Stimulated activated CD4-positive, alpha-beta T cell treated with anti-CD3 and anti-CD28 coated beads, Interleukin-15, amount 100 ng/mL, for 24 hours (primary cell): ENCODE measurements around the gene CTNND1.

Experiments
- DNase-seq: peaks from one replicate; pipeline ENCODE4 v3.0.0-alpha.2; 2020

CTNND1 gene

GRCh38 chr11:57762235-57762861 is 746 bp downstream of the CTNND1 start:
- DNase-seq = no peak

- DNase-seq = no peak
Measured at GRCh38 chr11:57763568-57763967, 2.0 kb downstream of the CTNND1 start.

- no peak for DNase-seq
Measured at GRCh38 chr11:57764021-57764420, 2.4 kb downstream of the CTNND1 start.

GRCh38 chr11:57764566-57764965 is 3.0 kb downstream of the CTNND1 start:
- no peak for DNase-seq

GRCh38 chr11:57764972-57765371 is 3.4 kb downstream of the CTNND1 start:
- no peak for DNase-seq

- no peak for DNase-seq
Measured at GRCh38 chr11:57770793-57771192, 9.2 kb downstream of the CTNND1 start.

GRCh38 chr11:57771365-57771764 is 9.8 kb downstream of the CTNND1 start:
- DNase-seq = no peak

GRCh38 chr11:57772562-57772961 is 11.0 kb downstream of the CTNND1 start:
- no peak for DNase-seq

- DNase-seq = no peak
Measured at GRCh38 chr11:57773026-57773598, 11.5 kb downstream of the CTNND1 start.

GRCh38 chr11:57775491-57775890 is 13.9 kb downstream of the CTNND1 start:
- DNase-seq = no peak

- no peak for DNase-seq
Measured at GRCh38 chr11:57776031-57776521, 14.5 kb downstream of the CTNND1 start.

GRCh38 chr11:57776577-57777210 is 15.1 kb downstream of the CTNND1 start:
- DNase-seq = no peak

GRCh38 chr11:57777969-57778317 is 16.3 kb downstream of the CTNND1 start:
- DNase-seq = no peak

- no peak for DNase-seq
Measured at GRCh38 chr11:57778318-57779037, 16.9 kb downstream of the CTNND1 start.

GRCh38 chr11:57779276-57779675 is 17.7 kb downstream of the CTNND1 start:
- no peak for DNase-seq

- DNase-seq = no peak
Measured at GRCh38 chr11:57781529-57781943, 19.9 kb downstream of the CTNND1 start.

GRCh38 chr11:57785072-57785471 is 23.5 kb downstream of the CTNND1 start:
- no peak for DNase-seq

- no peak for DNase-seq
Measured at GRCh38 chr11:57786436-57786835, 24.8 kb downstream of the CTNND1 start.

GRCh38 chr11:57787006-57787604 is 25.5 kb downstream of the CTNND1 start:
- no peak for DNase-seq

GRCh38 chr11:57787920-57788702 is 26.5 kb downstream of the CTNND1 start:
- DNase-seq = no peak

GRCh38 chr11:57788703-57789088 is 27.1 kb downstream of the CTNND1 start:
- DNase-seq = no peak

- DNase-seq = no peak
Measured at GRCh38 chr11:57791321-57792059, 29.9 kb downstream of the CTNND1 start.
